GM12875 (cell line): ENCODE measurements around the gene MID1.

Source experiments
- H3K4me3 ChIP-seq: one replicate; pipeline ENCODE4 v1.5.1; 2011; ENCODE audit warnings: low read depth, low read length, control low read depth
- CTCF ChIP-seq: IDR thresholded peaks from 2 replicates; pipeline ENCODE4 v1.5.1; 2011; ENCODE audit warnings: low read depth, mild to moderate bottlenecking, control low read depth, inconsistent platforms, low read length, moderate library complexity, borderline replicate concordance; ENCODE audit not compliant: insufficient read depth

MID1 gene

GRCh38 chrX:10631416-10632145 is 11.2 kb upstream of the MID1 start:
- no peak for TF ChIP-seq CTCF
- H3K4me3 ChIP-seq = no peak overlapping the region

GRCh38 chrX:10630320-10630719 is 9.9 kb upstream of the MID1 start:
- TF ChIP-seq CTCF = no peak
- H3K4me3 ChIP-seq = no peak overlapping the region

GRCh38 chrX:10629905-10630304 is 9.5 kb upstream of the MID1 start:
- TF ChIP-seq CTCF = no peak
- H3K4me3 ChIP-seq = no peak overlapping the region

GRCh38 chrX:10628906-10629305 is 8.5 kb upstream of the MID1 start:
- no peak overlapping the region for H3K4me3 ChIP-seq
- TF ChIP-seq CTCF = no peak

- no peak for TF ChIP-seq CTCF
- H3K4me3 ChIP-seq = no peak overlapping the region
These were observed 1.8 kb upstream of the MID1 start for GRCh38 chrX:10622197-10622596.

- TF ChIP-seq CTCF = no peak
- peak overlapping the region; percentile 16 for H3K4me3 ChIP-seq
These were observed 849 bp downstream of the MID1 start for GRCh38 chrX:10619425-10620046.

- TF ChIP-seq CTCF = no peak
These were observed 1.4 kb downstream of the MID1 start for GRCh38 chrX:10618961-10619360.

More at GRCh38 chrX:10618961-10619360, 1.4 kb downstream of the MID1 start:
- no peak overlapping the region for H3K4me3 ChIP-seq
